T-helper 9 cell (primary cell): ENCODE data around the gene DPP10.

Experiments
- DNase-seq: peaks from one replicate; pipeline ENCODE4 v3.0.0-alpha.2; 2020

DPP10 gene

DNA sequence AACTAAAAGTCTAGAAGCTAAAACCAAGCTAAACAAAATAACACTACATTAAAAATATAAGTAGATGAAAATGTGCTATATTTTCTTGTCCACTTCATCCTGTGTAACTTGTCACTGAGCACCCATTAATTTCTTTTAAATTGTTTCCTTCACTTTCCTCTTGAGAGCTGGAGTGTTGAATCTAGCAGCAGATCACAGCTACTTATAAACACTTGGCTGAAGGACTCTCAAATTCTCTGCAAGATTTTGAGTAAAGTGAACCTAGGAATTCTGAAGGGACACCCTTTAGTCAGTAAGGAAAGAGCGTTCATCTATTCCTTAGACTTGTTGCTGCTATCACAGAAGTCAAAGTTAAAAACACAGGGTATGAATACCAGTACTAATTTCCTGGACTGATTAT is 1163.9 kb downstream of the DPP10 start:
- no peak for DNase-seq

DNA sequence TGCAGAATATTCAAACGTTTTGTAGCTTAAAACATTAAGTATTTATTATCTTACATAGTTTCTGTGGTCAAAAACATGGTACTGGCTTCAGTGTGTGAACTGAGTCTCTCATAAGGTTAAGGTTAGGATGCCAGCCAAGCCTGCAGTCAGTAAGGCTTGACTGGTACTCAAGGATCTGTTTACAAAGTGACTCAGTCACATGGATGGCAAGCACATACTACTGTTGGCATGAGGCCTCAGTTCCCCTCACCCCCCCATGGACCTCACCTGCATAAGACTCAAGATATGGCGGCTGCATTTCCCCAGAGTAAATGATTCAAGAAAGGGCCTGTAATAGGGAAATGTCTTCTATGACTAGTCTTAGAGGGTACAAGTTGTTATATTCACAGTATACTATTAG is 1167.5 kb downstream of the DPP10 start:
- no peak for DNase-seq

DNA sequence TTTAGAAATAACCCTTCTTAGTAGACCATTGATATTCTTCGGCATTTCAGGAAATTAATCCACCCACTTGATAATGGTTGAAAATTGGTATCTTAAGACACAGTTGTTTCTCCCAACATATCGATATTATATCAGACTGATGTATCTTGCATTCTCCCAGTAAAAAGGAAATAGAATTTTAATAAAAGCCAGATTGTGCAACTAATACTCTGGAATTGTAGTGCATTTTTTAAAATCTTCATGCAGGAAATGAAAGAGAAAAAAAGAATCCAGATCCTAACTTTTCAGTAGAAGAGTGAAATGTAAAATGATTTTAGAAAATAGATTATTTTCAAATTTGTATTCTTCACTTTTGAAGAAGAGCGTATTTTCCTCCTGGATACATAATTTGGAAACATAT is 1168.4 kb downstream of the DPP10 start:
- DNase-seq: no peak

DNA sequence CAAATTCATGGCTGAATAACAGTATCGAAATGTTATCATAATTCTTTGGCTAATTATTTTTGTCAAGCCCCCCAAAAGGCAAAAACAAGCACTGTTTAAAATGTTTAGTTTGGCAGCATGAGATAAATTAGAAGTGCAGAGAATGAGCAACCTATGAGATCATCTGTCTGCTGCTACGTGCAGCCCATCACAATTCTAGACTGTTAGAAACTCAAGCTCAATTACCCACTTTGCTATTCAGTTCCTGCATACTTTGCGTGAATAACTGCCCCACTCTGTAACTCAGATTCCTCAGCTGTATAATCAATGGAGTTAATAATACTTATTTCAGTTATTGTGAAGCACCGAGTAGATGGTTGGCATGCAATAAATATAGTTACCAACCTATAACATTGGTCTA is 1181.9 kb downstream of the DPP10 start:
- DNase-seq: no peak

DNA sequence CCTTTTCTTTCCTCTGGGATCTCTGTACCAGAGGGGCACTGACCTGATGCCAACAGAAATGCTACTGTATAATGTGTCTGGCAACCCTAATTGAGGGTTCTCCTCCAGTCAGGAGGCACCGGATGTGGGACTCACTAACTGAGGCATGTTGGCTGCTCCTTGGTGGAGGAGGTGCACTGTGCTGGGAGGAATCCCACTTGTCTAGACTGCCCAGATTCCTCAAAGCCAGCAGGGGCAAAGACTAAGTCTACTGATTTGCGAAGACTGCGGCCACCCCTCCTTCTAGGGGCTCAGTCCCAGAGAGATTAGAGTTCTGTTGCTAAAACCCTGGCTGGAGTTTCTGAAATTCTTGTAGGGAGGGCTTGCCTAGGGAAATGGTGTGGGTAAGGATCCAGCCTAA is 1192.1 kb downstream of the DPP10 start:
- DNase-seq: no peak

DNA sequence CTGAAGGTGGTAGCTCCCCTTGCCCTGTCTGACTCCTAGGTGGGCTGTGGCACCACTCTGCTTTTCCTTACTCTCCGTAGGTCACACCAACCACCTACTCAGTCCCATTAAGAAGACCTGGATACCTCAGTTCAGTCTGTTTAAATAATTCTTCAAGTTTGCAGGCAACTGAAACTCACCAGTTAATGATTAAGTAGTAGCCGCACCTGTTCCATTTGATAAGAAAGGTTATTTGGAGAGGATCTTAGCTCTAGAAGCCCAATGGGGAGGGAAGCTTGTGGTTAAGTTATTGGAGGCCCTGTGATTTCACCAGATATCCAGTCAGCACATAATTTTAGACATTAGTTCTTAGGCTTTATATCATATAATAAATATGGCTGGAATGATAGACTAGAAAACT is 1193.0 kb downstream of the DPP10 start:
- DNase-seq: no peak

DNA sequence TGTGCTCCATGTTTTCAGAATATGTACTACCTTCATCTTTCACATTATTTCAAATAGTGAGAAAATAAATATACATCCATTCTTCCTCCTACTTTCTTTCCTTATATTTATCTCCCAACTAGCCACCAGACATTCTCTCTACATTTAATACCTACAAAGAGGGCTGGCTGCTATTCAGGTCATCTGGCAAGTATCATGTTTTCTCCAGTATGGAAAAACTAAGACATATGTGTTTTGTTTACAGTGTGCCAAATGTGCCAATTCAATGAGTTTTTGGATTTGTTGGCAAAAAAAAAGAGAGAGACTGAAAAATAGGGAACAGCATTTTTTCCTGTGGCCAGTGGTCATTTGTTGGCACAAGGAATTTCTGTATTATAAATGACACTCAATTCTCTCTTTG is 1207.3 kb downstream of the DPP10 start:
- no peak for DNase-seq

DNA sequence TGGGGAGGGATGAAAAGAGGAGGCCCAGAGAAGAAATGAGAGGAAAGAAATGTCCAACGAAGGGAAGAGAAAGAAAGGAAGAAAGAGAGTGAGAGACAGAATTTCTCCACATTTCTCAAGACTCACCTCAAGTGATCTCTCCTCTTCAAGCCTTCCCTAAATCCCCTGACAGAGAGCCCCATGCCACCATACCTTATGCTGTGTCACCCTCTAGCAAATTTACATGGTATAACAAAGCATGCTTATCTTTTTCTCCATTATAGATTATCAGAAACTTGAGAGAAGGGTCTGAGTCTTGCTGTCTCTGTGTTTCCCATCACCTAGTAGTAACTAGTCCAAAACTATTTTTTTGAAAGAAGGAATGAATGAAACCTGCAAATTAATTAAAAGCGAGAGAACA is 1208.4 kb downstream of the DPP10 start:
- DNase-seq: no peak

DNA sequence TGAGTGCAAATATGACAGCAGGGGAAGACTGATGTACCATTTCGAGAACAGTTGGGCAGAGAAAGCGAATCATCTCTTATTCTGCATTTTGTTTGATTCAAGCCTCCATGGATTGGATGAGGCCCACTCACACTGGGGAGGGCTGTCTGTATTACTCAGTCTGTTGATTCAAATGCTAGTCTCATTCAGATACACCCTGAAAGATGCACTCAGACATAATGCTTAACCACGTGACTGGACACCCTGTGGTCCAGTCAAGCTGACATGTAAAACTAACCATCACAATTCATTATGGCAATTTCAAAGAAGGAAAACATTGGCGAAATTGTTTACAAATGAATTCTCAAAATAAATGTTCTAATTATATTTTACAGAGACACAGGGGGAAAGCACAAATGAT is 1210.2 kb downstream of the DPP10 start:
- no peak for DNase-seq

DNA sequence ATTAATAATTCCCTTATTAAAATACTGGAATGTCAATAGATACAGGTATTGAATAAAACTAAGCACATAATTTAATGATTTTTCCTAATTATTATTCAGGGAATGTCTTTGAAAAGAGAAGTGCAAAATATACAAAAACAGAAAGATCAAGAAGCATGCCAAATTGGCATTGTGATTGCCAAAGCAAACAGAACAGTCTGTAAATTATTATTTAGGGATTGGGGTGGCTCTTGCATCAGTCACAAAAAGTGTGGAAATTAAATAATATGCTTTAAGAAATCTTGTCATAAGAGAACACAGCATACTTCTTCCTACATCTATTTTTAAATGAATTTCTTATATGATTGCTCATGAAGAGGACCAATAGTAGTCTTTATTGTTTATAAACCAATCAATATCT is 1211.9 kb downstream of the DPP10 start:
- DNase-seq: no peak

DNA sequence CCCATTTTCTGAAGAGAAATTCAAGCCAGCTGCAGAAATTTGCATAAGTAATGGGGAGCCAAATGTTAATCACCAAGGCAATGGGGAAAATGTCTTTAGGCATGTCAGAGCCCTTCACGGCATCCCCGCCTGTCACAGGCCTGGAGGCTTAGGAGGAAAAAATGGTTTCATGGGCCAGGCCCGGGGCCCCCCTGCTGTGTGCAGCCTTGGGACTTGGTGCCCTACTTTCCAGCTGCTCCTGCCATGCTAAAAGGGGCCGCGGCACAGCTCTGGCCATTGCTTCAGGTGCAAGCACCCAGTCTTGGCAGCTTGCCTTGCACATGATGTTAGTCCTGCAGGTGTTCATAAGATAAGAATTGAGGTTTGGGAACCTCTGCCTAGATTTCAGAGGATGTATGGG is 1235.7 kb downstream of the DPP10 start:
- DNase-seq: no peak

DNA sequence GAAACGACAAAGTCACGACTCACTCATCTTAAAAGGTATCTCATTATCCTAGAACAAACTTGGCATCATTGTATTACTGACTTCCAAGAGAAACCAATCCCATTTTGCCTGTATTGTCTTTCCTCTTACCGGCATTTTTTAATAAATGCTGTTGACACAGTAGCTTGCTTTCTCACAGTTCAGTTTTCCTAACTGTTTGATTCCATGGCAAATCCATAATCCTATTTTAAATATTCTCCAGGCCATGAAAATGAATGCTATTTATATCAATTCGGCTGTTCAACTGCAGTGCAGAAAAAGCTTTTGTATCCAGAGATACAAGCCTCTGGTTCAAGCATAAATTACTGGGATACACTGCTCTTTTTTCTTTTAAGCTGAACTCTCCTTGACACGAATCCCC is 1241.9 kb downstream of the DPP10 start:
- DNase-seq: no peak

DNA sequence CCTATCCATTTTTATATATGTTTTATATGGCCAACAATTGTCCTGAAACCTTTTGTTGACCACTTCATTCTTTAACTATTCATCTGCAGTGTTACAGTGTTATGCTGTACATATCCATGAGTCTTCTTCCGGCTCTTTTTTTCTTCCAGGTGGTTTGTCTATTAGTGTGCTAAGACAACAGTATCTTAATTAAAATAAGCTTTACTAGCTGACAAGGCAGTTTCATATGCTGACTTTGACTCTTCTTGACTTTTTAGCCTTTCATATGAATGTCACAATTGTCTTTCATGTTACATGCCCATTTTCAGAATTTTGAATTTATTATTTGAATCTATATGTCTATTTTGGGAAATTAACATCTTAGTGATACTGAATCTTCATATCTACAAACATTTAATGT is 1249.0 kb downstream of the DPP10 start:
- no peak for DNase-seq

DNA sequence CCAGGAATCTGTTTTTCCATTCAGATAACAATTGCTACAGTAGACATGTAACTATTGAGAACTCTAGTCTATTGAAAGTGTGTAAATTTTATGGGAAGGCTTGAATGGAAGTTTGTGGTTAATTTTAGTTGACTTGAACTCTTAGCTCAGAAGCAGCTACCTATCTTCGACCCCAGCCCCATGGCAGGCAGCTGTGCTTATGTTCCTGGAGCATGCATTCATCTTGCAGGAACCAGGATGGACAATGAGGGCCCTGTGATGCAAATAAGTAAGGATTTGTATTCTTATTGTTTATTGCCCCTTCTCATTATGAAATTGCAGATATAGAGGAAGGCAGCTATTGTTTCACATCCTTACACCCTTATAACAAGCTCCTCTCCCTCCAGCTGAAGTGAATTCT is 1252.2 kb downstream of the DPP10 start:
- no peak for DNase-seq

DNA sequence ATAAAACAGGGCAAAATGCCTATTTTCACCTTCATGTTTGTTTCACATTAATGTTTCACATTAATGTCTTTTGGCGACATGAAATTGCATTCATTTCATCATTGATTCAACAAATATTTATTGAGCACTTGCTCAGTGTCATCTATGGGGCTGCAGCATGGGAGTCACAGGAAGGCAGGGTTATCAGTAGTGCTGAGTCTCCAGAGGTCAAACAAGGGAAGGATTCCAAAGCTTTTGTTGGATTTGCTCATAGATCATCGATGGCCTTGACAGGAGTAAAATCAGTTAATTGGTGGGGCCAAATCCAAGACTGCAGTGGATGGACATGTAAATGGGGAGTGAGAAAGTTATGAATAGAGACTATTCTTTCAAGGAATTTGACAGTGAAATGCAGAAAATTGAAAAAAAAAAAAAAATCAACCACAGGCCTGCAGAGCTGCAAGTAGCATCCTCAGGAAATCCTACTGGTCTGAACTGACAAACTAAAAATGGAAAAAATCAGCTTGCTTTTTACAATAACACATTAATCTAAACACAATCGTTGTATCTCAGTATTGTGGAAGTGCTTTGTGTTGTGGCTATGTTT is 1290.8 kb downstream of the DPP10 start:
- DNase-seq: no peak

DNA sequence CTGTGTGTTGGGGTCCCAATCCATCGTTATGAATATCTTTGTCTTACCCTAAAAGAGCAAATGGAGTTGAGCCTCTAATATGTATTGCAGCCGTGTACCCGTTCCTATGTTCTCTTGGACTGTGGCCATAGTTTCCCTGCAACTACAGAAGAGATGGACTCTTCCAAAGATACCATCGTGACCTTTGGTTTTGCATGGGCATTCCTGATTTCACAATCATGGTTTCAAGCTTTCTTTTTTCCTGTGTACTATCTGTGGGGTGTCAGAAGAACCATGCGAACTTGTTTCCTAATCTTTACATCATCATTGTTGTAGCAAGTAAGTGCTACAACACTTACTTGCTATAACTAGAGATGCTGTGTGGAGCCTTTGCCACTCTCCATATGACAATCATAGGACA is 1295.7 kb downstream of the DPP10 start:
- DNase-seq: no peak

DNA sequence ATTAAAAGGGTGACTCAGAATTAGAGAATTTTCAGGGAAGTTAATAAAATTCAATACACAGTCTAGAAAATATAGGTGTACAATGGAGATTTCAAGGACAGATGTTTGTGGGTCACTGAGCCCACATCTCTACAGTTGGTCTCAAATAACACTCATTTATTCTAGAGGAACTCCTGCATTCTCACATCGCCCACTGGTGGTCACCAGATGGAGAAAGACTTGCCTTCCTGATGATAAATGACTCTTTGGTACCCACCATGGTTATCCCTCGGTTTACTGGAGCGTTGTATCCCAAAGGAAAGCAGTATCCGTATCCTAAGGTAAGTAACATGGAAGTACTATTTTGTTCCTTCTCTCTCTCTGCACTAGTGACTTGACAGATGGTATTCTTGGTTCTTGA is 1297.1 kb downstream of the DPP10 start:
- DNase-seq: no peak

DNA sequence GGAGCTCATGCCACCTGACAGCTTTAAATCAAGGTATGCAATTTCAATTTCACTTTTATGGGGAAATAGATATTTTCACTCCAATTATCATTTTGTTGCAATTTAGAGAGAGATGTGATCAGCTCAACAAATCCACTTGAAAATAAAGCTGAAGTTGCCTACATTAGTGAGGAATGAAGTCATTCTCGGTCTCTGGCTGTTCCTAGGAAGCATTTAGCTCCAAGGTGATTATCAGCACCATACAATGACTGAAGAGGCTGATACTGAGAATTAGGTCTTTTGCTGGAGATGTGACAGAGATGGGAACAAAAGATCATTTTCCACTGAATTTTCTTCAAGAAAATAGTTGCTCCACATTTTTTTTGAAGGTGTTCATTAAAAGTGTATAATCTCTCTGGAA is 1303.7 kb downstream of the DPP10 start:
- no peak for DNase-seq

DNA sequence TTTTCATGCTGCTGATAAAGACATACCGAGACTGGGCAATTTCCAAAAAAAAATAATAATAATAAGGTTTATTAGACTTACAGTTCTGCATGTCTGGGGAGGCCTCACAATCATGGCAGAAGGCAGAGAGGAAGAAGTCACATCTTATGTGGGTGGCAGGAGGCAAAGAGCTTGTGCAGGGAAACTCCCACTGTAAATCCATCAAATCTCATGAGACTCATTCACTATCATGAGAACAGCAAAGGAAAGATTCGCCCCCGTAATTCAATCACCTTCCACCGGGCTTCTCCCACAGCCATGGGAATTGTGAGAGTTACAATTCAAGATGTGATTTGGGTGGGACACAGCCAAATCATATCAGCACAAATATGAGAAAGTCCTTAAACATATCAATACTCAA is 1314.8 kb downstream of the DPP10 start:
- DNase-seq: no peak

DNA sequence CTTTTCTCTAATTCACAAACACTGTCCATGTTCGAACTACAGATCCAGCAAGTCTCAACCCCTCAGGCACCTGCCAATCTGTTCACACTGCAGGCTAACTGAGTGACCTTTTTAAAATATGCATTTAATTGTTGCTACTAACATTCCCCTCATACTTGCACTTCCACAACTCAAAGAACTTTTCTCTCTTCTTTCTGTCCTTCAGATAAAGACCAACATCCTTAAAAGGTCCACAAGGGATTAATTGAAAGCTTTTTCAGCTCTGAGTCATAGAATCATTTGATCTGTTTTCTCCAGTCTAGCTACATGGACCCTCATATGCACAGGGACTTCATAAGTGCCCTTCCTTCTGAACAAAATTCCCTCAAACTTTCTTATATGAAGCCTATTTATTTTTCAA is 1321.2 kb downstream of the DPP10 start:
- no peak for DNase-seq

DNA sequence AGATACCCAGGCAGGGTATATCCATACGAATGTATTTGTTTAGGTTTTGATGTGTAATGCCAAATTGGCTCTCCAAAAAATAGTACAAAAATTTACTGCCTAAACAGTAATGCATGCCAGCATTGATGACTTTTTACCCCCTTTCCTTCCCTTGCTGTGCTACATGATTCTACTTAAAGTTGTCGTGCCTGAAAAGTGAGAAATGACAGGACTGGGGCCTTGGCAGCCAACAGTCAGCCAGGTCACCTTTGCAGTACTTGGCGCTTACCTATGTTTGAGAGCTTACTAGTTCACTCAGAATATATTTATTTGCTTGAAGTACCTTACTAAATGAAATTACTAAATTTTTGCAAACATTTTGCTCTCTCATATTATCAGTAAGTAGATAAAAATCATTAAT is 1329.1 kb downstream of the DPP10 start:
- DNase-seq: no peak

DNA sequence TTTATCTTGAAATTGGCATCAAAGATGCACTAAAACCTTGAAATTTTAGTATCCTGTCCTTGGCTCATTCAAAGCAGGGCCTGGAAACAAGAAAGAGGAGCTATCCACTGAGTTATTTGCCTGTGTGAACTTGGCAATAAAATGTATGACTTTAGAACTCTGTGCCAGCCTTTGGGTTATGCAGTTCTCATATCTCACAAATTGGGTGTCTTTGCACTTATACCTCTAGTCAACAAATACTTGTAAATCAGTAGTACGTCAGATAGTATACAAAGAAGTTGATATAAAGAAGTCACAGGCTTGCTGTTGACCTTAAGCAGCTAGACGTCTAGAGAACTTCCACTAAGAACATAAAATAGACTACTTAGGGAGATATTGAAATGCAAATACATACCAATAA is 1331.9 kb downstream of the DPP10 start:
- no peak for DNase-seq

DNA sequence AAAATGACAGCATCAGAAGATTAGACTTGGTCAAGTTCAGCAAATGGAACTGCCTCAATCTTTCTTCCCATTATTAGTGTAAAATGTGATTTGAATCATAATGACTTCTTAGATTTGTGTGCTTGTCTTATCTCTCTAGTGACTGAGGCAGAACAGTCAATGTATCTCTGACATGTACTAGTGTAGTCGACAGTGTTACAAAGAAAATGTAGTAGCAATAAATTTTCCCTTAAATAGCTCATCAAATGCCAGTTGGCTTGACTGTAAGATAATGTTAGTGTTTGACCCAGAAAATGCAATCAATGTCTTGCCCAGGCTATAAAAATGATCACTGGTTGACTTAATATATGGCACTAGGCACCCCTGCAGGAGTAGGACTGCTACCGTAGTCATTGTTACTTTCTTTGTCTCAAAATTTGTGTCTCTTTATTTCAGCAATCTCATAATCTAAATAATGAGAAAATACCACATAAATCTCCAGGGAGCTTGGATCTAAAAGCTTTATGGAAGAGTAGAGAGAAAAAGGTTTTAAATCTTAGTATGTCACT is 1336.7 kb downstream of the DPP10 start:
- DNase-seq: no peak

DNA sequence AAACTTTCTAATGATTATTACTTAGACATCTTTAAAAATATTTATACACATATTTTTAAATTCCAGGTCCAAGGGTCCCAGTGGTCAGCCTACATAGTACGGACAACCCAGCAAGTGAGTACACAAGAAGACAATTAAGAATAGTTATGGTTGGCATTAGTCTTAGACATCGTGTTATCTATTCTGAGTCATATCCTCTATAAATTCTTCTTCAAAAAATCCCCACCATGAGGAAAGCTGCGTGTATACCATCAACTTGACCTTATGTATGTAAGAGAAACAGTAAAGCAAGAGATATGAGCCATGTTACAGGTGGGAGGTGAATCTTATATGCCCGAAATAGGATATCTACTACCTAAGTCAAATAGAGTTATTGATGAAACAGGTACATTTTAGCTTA is 1339.8 kb downstream of the DPP10 start:
- no peak for DNase-seq

DNA sequence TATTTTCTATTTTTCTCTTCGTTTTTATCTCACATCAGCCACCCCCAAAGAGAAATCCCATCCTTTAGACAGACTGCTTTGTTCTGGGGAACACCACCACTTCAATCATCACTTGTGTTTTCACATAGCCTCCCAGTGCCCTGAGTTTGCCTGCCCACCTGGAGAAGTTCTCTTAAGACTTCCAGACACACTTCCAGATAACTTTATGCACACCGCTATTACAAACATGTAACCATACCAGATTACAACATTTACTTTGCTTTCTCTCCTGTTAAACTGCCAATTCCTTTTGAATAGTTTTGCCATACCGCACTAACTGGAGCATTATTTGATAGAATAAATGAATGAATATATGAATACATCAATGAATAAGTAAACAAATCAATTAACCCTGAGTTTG is 1353.6 kb downstream of the DPP10 start:
- DNase-seq: no peak

DNA sequence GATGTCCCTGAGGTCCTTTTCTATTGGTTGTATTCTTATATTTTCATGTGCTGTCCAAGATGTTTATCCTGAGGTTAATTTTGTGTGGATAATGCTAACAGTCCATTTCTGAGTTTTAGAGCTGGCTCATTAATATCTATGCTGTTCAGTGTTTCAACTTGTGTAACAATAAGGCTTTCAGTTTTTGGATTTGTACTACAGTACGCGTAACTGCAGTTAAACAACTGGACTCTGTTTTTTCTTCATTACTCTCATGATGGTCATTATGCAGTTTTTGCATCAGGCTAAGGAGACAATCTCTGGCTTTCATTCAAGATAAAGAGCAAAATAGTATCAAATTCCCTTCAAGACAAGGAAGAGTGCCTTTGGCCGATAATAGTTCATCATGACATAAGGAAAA is 1364.8 kb downstream of the DPP10 start:
- DNase-seq: no peak
